ENCODE results near the gene HLCS. TPM values are rescaled to one million over a fixed set of nuclear protein-coding genes. Genes with fewer than 3 reads are reported as not detected.

Gene HLCS
- total RNA-seq, 3 donors from 2014 or later (not counting 1 experiment from before 2014, with no cell fraction given) = 28.4 to 36.0 (median 33.0) TPM

DNA sequence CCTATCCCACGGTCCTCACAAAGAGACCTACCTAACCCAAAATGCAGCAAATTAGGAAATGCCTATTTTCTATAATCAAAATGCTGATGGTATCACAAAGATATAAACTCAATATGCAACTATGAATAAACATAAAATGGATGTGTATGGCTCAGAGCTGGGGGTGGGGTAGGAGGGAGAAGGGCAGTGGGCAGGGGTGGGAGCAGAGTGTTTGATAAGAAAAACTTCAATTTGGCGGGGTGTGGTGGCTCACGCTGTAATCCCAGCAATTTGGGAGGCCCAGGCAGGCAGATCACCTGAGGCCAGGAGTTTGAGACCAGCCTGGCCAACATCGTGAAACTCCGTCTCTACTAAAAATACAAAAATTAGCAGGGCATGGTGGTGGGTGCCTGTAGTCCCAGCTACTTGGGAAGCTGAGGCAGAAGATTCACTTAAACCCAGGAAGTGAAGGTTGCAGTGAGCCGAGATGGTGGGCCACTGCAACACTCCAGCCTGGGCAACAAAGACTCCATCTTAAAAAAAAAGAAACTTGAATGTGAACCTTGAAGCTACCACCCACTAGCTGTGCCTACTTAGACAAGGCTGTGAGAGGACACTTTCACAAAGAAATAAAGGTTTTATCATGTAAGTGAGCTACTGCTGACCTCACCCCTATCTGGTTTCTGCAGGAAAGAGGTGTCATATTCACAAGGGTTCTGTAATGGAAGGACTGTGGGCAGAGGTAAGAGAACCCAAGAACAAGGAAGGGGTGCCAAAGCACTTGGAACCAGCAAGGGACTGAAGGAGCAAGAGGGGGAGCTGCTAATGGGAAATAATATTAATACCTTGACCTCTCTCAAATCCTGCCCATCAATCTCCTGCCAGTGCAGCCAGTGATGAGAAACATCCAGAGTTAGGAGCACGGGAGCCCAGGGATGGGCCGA lies 53.0 kb downstream of the HLCS start:
- no peaks in the 10 kb centered on the region for H3K9me3 Mint-ChIP-seq
- peaks cover 26 to 31% of the 10 kb centered on the region in 2 donors for H3K4me1 Mint-ChIP-seq
- no peaks in the 10 kb centered on the region for H3K27me3 Mint-ChIP-seq (ENCODE audit: low read depth in 2 of 2)
- Histone ChIP-seq H3K27ac (ENCODE audit: low read length) (no peak overlapping the region), H3K4me3 (ENCODE audit: low read length) (no peak overlapping the region), H3K9me3 (ENCODE audit: control insufficient read depth, insufficient read depth, low read length) (no peaks in the 10 kb centered on the region), H3K27me3 (ENCODE audit: control insufficient read depth, insufficient read depth, low read length) (no peaks in the 10 kb centered on the region), H3K36me3 (ENCODE audit: control insufficient read depth, insufficient read depth, low read length) (no peaks in the 10 kb centered on the region), H3K4me1 (ENCODE audit: control insufficient read depth, insufficient read depth, low read length) (peaks cover 8% of the 10 kb centered on the region)
- 95% methylated on average over 8 of the region's 8 CpGs for WGBS (ENCODE audit: insufficient coverage)
- ATAC-seq (peak in 1 of 3 donors; percentile 28), DNase-seq (no peak)
- H3K36me3 Mint-ChIP-seq = no peaks in the 10 kb centered on the region
- no peak overlapping the region for H3K4me3 Mint-ChIP-seq
- intact Hi-C loops (cut with micrococcal nuclease) = no loop called here
- TF ChIP-seq, protein P1, sequence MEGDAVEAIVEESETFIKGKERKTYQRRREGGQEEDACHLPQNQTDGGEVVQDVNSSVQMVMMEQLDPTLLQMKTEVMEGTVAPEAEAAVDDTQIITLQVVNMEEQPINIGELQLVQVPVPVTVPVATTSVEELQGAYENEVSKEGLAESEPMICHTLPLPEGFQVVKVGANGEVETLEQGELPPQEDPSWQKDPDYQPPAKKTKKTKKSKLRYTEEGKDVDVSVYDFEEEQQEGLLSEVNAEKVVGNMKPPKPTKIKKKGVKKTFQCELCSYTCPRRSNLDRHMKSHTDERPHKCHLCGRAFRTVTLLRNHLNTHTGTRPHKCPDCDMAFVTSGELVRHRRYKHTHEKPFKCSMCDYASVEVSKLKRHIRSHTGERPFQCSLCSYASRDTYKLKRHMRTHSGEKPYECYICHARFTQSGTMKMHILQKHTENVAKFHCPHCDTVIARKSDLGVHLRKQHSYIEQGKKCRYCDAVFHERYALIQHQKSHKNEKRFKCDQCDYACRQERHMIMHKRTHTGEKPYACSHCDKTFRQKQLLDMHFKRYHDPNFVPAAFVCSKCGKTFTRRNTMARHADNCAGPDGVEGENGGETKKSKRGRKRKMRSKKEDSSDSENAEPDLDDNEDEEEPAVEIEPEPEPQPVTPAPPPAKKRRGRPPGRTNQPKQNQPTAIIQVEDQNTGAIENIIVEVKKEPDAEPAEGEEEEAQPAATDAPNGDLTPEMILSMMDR (IDR thresholded peaks at IDR 0.05) = no peak
- peak overlapping the region in 1 of 2 donors; percentile 35 for H3K27ac Mint-ChIP-seq

DNA sequence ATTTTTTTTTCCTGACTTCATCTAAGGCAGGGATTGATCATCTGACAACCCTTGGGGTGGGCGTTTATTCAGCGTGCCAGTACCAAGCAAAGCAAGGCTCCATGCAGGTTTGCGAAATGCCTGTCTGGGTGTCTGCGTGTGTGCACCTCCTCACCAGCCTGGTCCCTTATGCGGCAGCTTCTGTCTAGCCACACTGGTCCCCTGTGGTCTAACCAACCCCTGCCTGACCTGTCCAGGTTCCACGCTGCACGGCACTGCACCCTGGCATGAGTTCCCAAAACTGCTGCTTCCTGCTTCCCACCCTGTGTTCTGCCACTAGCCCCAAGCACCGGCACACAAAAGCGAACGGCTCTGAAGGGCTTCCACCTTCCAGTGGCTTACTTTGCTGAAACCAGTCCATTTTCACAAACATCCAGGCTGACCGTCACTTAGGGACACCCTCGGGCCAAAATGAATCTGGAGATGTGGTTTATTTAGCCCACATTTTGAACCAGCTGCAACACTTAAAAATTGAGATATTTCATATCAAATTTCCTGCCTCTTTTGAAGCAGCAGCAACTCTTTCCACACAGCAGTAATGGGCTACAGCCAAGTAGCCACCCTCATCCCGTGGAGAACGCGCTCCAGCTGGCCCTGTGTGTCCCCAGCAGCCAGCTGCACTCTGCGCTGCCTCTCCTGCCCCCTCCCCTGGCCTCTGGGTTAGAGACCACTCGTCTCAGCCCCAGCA lies 55.7 kb downstream of the HLCS start:
- 95% methylated on average over 17 of the region's 17 CpGs for WGBS (ENCODE audit: insufficient coverage)
- TF ChIP-seq, protein P1 (IDR thresholded peaks at IDR 0.05) = no peak
- Histone ChIP-seq H3K4me3 (ENCODE audit: low read length) (no peak overlapping the region), H3K27ac (ENCODE audit: low read length) (no peak overlapping the region), H3K36me3 (ENCODE audit: control insufficient read depth, insufficient read depth, low read length) (no peaks in the 10 kb centered on the region), H3K4me1 (ENCODE audit: control insufficient read depth, insufficient read depth, low read length) (peaks cover 3% of the 10 kb centered on the region), H3K27me3 (ENCODE audit: control insufficient read depth, insufficient read depth, low read length) (no peaks in the 10 kb centered on the region), H3K9me3 (ENCODE audit: control insufficient read depth, insufficient read depth, low read length) (no peaks in the 10 kb centered on the region)
- H3K9me3 Mint-ChIP-seq = no peaks in the 10 kb centered on the region
- H3K27ac Mint-ChIP-seq = no peak overlapping the region
- DNase-seq (no peak), ATAC-seq (no peak)
- H3K4me1 Mint-ChIP-seq = peaks cover 11 to 14% of the 10 kb centered on the region in 2 donors
- no peaks in the 10 kb centered on the region for H3K27me3 Mint-ChIP-seq (ENCODE audit: low read depth in 2 of 2)
- intact Hi-C loops (cut with micrococcal nuclease) = no loop called here
- no peak overlapping the region for H3K4me3 Mint-ChIP-seq
- H3K36me3 Mint-ChIP-seq = no peaks in the 10 kb centered on the region

DNA sequence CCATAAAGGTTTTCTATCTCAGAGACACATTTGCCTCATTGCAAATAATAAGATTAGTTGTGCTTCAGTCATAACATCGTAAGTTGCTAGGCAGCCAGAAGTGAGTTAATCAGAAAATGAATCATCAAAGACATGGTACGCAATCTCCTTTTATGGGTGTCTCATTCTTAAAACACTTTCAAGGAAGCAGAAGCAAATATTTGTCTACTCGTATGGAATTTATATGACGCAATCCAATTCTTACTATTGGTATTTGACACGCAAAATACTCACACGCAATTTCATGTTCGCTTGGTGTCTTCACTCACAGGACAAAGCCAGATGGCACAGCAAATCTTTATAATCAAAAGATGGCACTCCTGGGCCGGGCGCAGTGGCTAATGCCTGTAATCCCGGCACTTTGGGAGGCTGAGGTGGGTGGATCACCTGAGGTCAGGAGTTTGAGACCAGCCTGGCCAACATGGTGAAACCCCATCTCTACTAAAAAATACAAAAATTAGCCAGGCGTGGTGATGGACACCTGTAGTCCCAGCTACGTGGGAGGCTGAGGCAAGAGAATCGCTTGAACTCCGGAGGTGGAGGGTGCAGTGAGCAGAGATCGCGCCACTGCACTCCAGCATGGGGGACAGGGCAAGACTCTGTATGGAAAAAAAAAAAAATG lies 56.4 kb downstream of the HLCS start:
- H3K4me3 Mint-ChIP-seq = no peak overlapping the region

More for the DNA sequence above, 56.4 kb downstream of the HLCS start:
- 92% methylated on average over 16 of the region's 16 CpGs for WGBS (ENCODE audit: insufficient coverage)
- Histone ChIP-seq H3K4me1 (ENCODE audit: control insufficient read depth, insufficient read depth, low read length) (peaks cover 3% of the 10 kb centered on the region), H3K27ac (ENCODE audit: low read length) (no peak overlapping the region), H3K27me3 (ENCODE audit: control insufficient read depth, insufficient read depth, low read length) (no peaks in the 10 kb centered on the region), H3K4me3 (ENCODE audit: low read length) (no peak overlapping the region), H3K9me3 (ENCODE audit: control insufficient read depth, insufficient read depth, low read length) (no peaks in the 10 kb centered on the region), H3K36me3 (ENCODE audit: control insufficient read depth, insufficient read depth, low read length) (no peaks in the 10 kb centered on the region)
- ATAC-seq (no peak), DNase-seq (no peak)
- Mint-ChIP-seq H3K36me3 (no peaks in the 10 kb centered on the region), H3K27me3 (ENCODE audit: low read depth in 2 of 2) (no peaks in the 10 kb centered on the region), H3K9me3 (no peaks in the 10 kb centered on the region), H3K4me1 (peaks cover 11 to 14% of the 10 kb centered on the region in 2 donors), H3K27ac (no peak overlapping the region)
- intact Hi-C loops (cut with micrococcal nuclease) = no loop called here
- TF ChIP-seq, protein P1 (IDR thresholded peaks at IDR 0.05) = no peak
